Smooth muscle cell (in vitro differentiated cells): ENCODE results near the gene TRPV4. TPM values are rescaled to one million over a fixed set of nuclear protein-coding genes. Genes with fewer than 3 reads are reported as not detected.

ENCODE experiments used
- DNase-seq: peaks from one replicate; lab custom pipeline; 2025; ENCODE audit not compliant: unreplicated experiment; lab: John Stamatoyannopoulos, UW
- H2AFZ ChIP-seq: fragments of 200-600 bp; sonication (generic); 2 replicates; pipeline ENCODE4 v1.6.0; 2016; ENCODE audit warnings: antibody characterized with exemption, low read depth, mild to moderate bottlenecking
- H3F3A ChIP-seq: fragments of 200-600 bp; sonication (generic); 2 replicates; pipeline ENCODE4 v1.6.0; 2017; ENCODE audit warnings: antibody characterized with exemption, low read depth
- H3K27ac ChIP-seq: fragments of 200-600 bp; sonication (generic); 2 replicates; pipeline ENCODE4 v1.5.1; 2016; ENCODE audit warnings: low read depth, mild to moderate bottlenecking
- H3K27me3 ChIP-seq: fragments of 200-600 bp; sonication (generic); 2 replicates; pipeline ENCODE4 v1.6.1; 2016; ENCODE audit warnings: low read depth, mild to moderate bottlenecking
- H3K36me3 ChIP-seq: fragments of 200-600 bp; sonication (generic); 2 replicates; pipeline ENCODE4 v1.5.1; 2016; ENCODE audit warnings: low read depth
- H3K4me1 ChIP-seq: fragments of 200-600 bp; sonication (generic); 2 replicates; pipeline ENCODE4 v1.5.1; 2016; ENCODE audit warnings: low read depth
- H3K4me2 ChIP-seq: fragments of 200-600 bp; sonication (generic); 2 replicates; pipeline ENCODE4 v1.6.0; 2016; ENCODE audit warnings: mild to moderate bottlenecking
- H3K4me3 ChIP-seq: fragments of 200-600 bp; sonication (generic); 2 replicates; pipeline ENCODE4 v1.5.1; 2016; ENCODE audit warnings: mild to moderate bottlenecking
- H3K79me2 ChIP-seq: fragments of 200-600 bp; sonication (generic); 2 replicates; pipeline ENCODE4 v1.6.0; 2016; ENCODE audit warnings: low read depth, mild to moderate bottlenecking
- H3K9ac ChIP-seq: fragments of 200-600 bp; sonication (generic); 2 replicates; pipeline ENCODE4 v1.6.0; 2016; ENCODE audit warnings: low read depth
- H3K9me3 ChIP-seq: fragments of 200-600 bp; sonication (generic); replicated peaks from 2 replicates; pipeline ENCODE4 v1.5.1; 2016; ENCODE audit warnings: low read depth
- H4K20me1 ChIP-seq: fragments of 200-600 bp; sonication (generic); 2 replicates; pipeline ENCODE4 v1.6.0; 2016; ENCODE audit warnings: low read depth
- CTCF ChIP-seq: fragments of 200-600 bp; sonication (generic); IDR thresholded peaks from 2 replicates; pipeline ENCODE4 v1.5.1; 2017; ENCODE audit warnings: borderline replicate concordance, mild to moderate bottlenecking, antibody characterized with exemption; ENCODE audit not compliant: insufficient read depth, poor library complexity, severe bottlenecking
- WGBS: methylation state at CpG from one replicate; pipeline ENCODE4 v1.1.7; 2016; ENCODE audit warnings: low lambda C conversion rate; 5-methylcytosine and 5-hydroxymethylcytosine counted together
- polyA plus RNA-seq: library from polyadenylated mRNA; unstranded; fragments of >200 nt; fragmentation: Nextera tagmentation; extraction: Ambion mirVana; gene quantifications from 2 replicates; pipeline ENCODE4 v1.2.1, GENCODE V29; 2016
- total RNA-seq: library from RNA; depleted of rRNA; stranded (reverse); fragments of >200 nt; gene quantifications from 2 replicates; pipeline ENCODE4 v1.2.3, GENCODE V29; 2014

The TRPV4 gene
- total and polyA plus RNA-seq, 2 experiments from 2014 or later, result 1.5 to 1.9 TPM

GRCh38 chr12:109808876-109809646 is 24.1 kb downstream of the TRPV4 start:
- no peak for TF ChIP-seq CTCF
- H4K20me1 ChIP-seq, result no peaks in the 10 kb centered on the region
- no peaks in the 10 kb centered on the region for H3K27me3 ChIP-seq
- no peaks in the 10 kb centered on the region for H3K36me3 ChIP-seq
- H3K27ac ChIP-seq, result no peak overlapping the region
- no peaks in the 10 kb centered on the region for H3K79me2 ChIP-seq
- no peaks in the 10 kb centered on the region for H3K9me3 ChIP-seq
- no peak for DNase-seq
- H3K4me1 ChIP-seq, result no peaks in the 10 kb centered on the region
- no peak overlapping the region for H3K4me2 ChIP-seq
- no peak overlapping the region for H3K4me3 ChIP-seq
- WGBS, result 90% methylated on average over 4 of the region's 4 CpGs
- H3F3A ChIP-seq, result no peaks in the 10 kb centered on the region
- no peak overlapping the region for H2AFZ ChIP-seq
- H3K9ac ChIP-seq, result no peak overlapping the region

DNA sequence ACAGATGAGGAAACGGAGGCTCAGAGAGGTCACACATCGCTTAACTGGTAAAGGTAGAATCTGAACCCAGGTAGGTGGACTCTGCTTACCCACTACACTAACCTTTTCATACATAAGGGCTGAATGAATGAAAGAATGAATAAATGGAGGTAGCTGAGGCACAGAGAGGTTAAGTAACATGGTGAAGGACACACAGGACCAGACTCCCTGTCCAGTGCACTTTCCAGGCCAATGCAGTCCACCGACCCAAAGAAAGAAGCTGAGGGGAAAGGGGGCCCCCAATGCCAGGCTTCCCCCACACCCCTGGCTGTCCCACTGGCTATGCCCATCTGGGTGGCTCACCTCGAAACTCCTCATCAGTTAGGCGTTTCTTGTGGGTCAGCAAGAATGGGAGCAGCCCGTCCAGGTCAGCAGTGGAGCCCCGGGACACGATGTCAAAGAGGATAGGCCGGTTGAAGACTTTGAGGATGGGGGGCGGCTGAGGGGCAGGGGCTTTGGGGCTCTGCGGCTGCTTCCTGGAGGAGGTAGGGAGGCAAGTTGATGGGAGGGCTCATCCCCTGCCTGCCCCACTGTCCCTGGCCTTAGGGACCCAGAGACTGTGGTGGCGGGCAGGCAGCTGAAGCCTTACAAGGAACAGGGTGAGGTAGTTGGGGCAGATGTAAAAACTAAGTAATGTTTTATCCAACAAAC is 25.1 kb downstream of the TRPV4 start:
- no peak overlapping the region for H3K4me2 ChIP-seq
- H3K4me3 ChIP-seq, result no peak overlapping the region
- H4K20me1 ChIP-seq, result no peaks in the 10 kb centered on the region
- H2AFZ ChIP-seq, result no peak overlapping the region
- H3F3A ChIP-seq, result no peaks in the 10 kb centered on the region
- no peak for TF ChIP-seq CTCF
- H3K36me3 ChIP-seq, result no peaks in the 10 kb centered on the region
- no peaks in the 10 kb centered on the region for H3K79me2 ChIP-seq
- no peaks in the 10 kb centered on the region for H3K4me1 ChIP-seq
- no peaks in the 10 kb centered on the region for H3K9me3 ChIP-seq
- H3K27me3 ChIP-seq, result no peaks in the 10 kb centered on the region
- H3K27ac ChIP-seq, result no peak overlapping the region
- WGBS, result 97% methylated on average over 12 of the region's 12 CpGs
- DNase-seq, result no peak
- no peak overlapping the region for H3K9ac ChIP-seq

DNA sequence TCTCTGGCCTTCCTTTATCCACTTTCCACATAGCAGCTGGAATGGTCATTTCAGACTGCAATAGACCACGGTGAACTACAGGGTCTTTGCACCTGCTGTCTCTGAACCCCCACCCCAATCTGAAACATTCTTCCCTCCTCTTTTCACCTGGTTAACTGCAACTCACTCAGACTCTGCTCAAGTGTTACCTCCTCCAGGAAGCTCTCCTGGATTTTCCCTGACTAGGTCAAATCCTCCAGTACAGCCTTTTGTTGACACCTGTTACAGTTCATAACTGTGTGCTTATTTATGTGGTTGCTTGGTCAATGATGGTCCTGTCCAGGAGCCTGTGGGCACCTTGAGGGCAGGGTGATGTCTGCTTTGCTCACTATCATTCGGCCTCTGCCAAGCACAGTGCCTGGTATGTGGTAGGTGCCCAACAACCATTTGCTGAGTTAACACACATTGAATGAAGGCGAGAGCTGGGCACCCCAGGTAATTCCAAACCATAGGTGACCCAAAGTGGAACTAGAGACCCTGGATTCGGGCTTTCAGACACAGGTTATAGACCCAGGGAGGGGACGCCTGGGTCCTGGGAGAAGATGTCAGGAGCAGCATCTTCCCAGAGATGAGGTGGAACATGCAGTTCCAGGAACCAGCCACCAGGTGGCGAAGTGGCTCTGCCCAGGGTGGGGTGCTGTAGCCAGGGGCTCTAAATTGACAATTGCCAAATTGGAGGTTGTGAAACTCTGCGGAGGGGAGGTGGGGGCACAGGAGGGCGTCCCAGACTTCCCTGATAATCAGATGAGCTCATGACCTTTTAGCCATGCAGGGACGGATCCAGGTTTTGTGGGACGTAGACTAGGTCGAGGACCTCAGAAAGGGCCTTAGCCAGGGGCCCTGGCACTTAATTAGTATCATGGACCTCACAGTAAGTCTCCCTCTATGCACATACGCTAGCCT is 28.1 kb downstream of the TRPV4 start:
- no peaks in the 10 kb centered on the region for H3F3A ChIP-seq
- H3K4me1 ChIP-seq, result no peaks in the 10 kb centered on the region
- peak; percentile 19 for DNase-seq
- no peaks in the 10 kb centered on the region for H3K36me3 ChIP-seq
- no peaks in the 10 kb centered on the region for H4K20me1 ChIP-seq
- no peaks in the 10 kb centered on the region for H3K9me3 ChIP-seq
- no peak overlapping the region for H2AFZ ChIP-seq
- 46% methylated on average over 12 of the region's 12 CpGs for WGBS
- no peak overlapping the region for H3K4me2 ChIP-seq
- no peak overlapping the region for H3K9ac ChIP-seq
- peak; percentile 93 for TF ChIP-seq CTCF
- H3K27ac ChIP-seq, result no peak overlapping the region
- H3K79me2 ChIP-seq, result no peaks in the 10 kb centered on the region
- H3K4me3 ChIP-seq, result no peak overlapping the region
- no peaks in the 10 kb centered on the region for H3K27me3 ChIP-seq
